Endometrial microvascular endothelial cells (primary cell): ENCODE data around the gene MRPL19. TPM values are rescaled to one million over a fixed set of nuclear protein-coding genes. Genes with fewer than 3 reads are reported as not detected.
"Not testable (repeated sequence)": the region's sequence is repeated elsewhere in the genome, so short reads cannot be mapped to it uniquely, and the experiment has no call there.

Experiments used
- in situ Hi-C: cut with HindIII; loops from 2 replicates; pipeline ENCODE4 v1.10.0; 2017; ENCODE audit warnings: low sequenced_read_pairs, low pct_unique_long_range_greater_than_20kb; ENCODE audit errors: inconsistent ontology term
- total RNA-seq: library from RNA; depleted of rRNA; stranded (reverse); fragments of >200 nt; gene quantifications from one replicate; pipeline ENCODE4 v1.2.3, GENCODE V29; 2015; ENCODE audit errors: inconsistent ontology term

The MRPL19 gene
- total RNA-seq, 1 donor from 2014 or later: 81.4 TPM

DNA sequence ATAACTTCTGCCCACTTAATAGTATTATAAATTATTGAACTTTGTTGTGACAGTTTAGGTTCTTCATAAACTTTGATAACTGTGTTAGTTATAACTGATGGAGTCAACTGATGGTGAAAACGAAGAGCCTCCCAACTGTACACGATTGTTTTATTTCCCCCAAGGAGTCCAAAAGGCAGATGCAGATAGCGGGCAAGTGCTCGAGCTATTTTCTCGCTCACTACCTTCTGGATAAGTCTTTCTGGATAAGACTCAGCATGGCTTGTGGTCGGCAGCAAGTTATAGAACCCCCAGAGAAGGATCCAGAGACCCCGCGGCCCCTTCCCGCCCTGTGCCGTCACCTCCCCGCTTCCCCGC is 63.6 kb downstream of the MRPL19 start:
- in situ Hi-C loops: no loop called here

DNA sequence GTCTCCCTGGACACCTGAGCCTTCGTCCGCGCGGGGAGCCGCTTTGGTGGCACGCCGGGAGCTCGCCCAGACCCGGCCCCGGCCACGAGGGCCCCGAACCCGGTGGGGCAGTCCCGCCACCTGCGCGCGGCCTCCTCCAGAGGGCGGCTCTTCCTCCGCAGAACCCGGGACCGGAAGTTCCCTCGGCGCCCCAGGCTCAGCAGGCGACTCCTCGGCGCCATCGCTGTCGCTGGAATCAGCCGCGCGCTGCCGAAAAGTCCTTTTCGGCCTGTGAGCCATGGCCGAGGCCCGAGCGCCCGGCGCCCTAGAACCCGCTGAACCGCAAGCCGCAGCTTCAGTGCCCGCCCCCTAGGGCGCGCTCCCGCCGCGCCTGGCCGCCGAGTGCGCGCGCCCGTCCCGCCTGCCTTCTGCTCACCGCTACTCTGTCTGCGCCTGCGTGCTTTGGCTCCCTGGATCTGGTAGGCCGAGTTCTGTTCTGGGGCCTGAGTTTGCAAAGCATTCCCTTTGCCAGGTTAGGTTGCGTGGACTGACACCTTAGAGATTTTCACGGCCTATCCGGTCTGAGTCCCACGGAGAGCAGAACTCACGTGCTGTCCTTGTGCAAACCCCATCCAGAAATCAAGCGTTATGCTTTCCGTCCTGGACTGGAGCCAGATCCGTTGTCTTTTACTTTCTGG is 64.1 kb downstream of the MRPL19 start, which contains the start of gene GCFC2:
Gene GCFC2 (minus strand): TSS at position 339 of the 677 bp plus-strand sequence. CDS start 60 bp downstream, at position 279.
- in situ Hi-C loops: no loop called here

DNA sequence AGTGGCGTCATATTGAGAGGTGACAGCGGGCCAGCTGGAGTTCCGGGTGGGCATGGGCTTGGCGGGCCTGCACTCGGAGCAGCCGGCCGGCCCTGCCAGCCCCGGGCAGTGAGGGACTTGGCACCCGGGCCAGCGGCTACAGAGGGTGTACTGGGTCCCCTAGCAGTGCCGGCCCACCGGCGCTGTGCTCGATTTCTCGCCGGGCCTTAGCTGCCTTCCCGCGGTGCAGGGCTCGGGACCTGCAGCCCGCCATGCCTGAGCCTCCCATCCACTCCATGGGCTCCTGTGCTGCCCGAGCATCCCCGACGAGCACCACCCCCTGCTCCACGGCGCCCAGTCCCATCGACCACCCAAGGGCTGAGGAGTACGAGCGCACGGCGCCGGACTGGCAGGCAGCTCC is 65.0 kb downstream of the MRPL19 start:
- in situ Hi-C loops: not testable (repeated sequence)

DNA sequence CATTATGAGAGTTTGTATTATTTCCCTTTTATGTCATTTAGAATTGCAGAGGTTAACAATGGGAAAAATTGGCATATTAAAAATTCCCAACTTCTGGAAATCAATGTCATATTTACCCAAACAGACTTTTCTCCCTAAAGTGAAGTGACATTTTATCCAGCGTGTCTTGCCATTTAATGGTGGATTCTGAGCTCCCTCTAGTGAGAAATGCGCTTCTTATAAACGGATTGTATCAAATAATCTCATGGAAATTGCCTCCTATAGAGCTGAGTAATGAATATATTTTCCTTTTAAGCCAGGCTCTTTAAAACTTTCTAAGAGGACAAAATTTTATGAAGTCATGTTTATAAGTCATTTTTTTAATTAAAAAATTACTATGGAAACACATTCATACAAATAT is 69.8 kb downstream of the MRPL19 start:
- in situ Hi-C loops: no loop called here

DNA sequence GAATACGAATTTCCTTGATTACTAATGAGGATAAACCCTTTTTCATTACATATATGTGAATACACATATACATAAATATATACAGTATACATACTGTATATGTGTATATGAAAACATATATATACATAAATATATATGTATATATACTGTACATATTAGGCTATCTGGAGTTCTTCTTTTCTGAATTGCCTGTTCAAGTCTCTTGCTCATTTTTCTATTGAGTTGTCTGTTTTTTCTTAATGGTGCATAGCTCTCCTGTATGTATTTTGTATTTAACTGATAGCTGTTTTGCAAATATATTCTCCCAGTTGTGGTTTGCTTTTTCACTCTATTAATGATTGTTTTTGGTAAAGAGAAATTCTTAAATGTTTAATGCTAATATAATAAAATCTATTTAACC is 73.0 kb downstream of the MRPL19 start:
- in situ Hi-C loops: no loop called here

DNA sequence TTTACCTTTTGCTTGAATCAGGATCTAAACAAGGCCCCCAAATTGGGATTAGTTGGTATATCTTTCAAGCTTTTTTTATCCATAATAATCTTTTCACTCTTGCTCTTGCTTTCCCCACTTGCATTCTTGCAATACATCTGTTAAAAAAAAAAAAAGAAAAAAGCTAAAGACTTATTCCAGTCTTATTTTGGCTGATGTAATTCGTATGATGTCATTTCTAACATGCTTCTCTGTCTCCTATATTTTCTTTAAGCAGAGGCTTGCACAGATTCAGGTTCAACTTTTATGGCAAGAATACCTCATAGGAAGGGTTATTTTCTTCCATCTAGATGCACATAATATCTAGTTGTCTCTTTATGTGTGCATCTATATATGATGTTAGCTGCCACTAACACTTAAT is 73.9 kb downstream of the MRPL19 start:
- in situ Hi-C loops: no loop called here

DNA sequence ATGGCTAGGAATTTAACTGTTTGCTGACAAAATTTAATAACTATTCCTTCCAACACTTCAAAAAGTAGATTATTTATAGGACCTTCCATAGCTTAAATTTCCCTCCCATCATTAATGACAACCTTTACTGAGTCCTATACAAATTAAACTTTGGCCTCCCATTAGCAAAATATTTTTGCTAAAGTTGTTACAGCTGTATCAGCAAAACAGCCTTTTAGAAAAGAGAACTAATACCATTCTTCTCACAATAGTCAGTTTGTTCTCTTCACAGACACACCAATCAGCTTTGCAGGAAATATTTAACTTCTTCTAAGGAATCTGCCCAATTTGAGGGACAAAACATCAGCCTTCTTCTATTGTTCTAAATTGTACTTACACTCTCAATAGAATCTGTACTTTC is 76.1 kb downstream of the MRPL19 start:
- in situ Hi-C loops: no loop called here

DNA sequence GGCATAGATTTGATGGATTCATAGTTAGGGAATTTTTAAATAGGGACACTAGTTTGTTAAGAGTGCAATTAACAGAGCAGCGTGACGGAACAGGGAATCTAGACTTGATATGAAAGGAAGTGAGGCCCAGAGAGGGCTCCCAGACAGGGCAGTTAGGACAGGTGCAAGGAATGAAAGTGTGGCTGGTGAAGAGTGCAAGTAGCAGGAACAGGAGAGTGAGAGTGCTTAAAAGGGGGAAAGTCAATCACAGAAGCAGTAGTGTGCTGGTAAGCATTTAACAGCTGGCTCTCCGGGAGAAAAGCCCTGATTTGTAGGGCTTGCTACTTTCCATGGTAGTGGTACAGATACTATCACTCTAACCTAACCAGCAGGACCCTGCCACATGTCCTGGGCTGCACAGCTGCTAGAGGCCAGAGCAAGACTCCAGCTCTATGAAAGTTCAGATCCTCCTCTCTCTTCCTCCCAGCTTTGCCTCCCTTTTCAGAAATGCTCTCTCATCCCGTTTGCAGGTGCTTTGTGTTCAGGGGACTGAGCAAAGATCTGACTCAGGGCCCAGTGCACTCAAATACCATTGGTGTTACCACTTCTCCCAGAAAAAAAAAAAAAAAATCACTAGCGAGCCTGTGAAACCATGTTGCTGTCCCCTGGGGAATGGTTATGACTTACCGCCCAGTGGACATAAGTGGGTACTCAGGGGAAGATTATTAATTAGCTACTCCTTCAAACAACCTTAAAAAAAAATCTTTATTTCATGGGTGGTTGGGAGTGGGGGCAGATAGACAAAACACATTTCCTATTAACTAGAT is 82.2 kb downstream of the MRPL19 start:
- in situ Hi-C loops: no loop called here

DNA sequence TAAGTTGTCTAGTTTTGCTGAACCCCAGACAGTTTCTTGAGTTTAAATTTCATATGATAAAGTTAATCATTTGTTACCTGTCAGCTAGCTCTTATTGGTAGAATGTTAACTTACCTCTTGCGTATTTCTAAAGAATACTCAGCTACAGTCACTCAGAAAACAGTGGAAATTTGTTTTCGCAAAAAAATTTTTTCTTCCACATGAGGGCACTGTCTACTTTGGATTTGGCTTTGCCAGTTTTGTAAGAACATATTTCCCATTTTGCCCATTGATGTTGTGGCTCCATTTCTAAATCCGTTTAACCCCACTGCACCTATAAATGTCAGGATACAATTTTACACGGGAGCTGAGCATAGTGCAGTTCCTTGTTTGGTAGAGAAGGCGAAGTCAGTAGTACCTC is 83.3 kb downstream of the MRPL19 start:
- in situ Hi-C loops: no loop called here

DNA sequence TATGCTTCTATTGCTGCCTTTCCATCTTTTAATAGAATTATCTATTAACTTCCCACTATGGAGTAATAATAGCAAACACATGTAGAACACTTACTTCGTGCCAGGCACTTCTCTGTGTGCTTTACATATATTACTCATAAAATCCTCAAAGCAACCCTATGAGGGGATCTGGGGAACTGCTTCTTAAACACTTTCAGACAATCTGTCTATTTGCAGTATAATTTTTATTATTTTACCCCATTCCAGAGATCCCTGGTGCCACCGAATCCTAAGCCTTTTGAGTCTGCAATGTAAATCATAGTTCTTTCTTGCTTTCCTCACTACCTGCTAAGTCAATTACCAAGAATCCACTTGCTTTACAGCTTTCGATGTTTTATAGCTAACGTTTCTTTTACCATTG is 89.7 kb downstream of the MRPL19 start:
- in situ Hi-C loops: no loop called here

DNA sequence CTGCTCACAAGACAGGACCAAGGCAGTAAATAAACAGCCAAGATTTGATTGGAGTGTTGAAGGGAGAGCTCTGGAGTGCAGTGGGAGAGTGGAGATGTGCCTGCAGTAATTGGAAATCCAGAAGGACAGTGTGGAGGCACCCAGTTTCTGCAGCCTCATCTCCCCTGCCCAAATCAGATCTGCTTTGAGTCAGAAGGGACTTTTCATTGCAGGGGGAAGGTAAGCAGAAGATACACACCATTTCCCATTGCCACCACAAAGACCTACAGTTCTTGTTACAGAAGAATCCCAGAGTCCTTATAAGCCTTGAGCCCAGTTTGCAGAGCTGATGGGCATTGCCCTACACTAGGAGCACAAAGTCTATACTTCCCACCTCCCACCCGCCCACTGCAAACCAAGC is 91.4 kb downstream of the MRPL19 start:
- in situ Hi-C loops: no loop called here

Other genes with a start within 250 kb of the MRPL19 start
- gene EVA1A, start 85.8 kb upstream of the MRPL19 start, total RNA-seq: 29.9 TPM
- gene GCFC2, start 64.1 kb downstream of the MRPL19 start, total RNA-seq: 33.5 TPM